HepG2 (cell line): ENCODE data around the gene SLC25A47. TPM values are rescaled to one million over a fixed set of nuclear protein-coding genes. Genes with fewer than 3 reads are reported as not detected.

ENCODE experiments used
- ATAC-seq: fragments of 200-7000 bp; cut with Tn5 transposase; 3 replicates; pipeline ENCODE4 v1.9.1; 2020; ENCODE audit warnings: mild to moderate bottlenecking, moderate library complexity
- BruUV-seq: library from RNA; stranded (reverse); fragments of 400-500 nt; replicated peaks from 2 replicates; lab custom pipeline; 2021; lab: Mats Ljungman, UMichigan
- CTCF ChIA-PET: fragments of 300-600 bp; formaldehyde crosslinking; extraction: SDS; loops from one replicate; lab custom pipeline; 2021; ENCODE audit warnings: low total read pairs, inconsistent platforms, low intra/inter-chr PET ratio; lab: Yijun Ruan, JAX
- POLR2A ChIA-PET: fragments of 350-600 bp; sonication (Branson Sonifier 250); formaldehyde crosslinking; loops from one replicate; lab custom pipeline; 2020; ENCODE audit warnings: antibody characterized with exemption, inconsistent platforms; lab: Yijun Ruan, JAX
- DNase-seq: peaks from one replicate; pipeline ENCODE4 v3.0.0-alpha.2; 2015; ENCODE audit warnings: low spot score
- FAIRE-seq: peaks from 3 replicates; lab custom pipeline; 2011; peaks lifted over from hg19 to GRCh38; lab: Jason Lieb, UNC
- H2AFZ ChIP-seq: one replicate; pipeline ENCODE4 v1.6.1; 2011; ENCODE audit warnings: low read length, inconsistent platforms
- H3K27ac ChIP-seq: fragments of 300-600 bp; 3 replicates; pipeline ENCODE4 v1.8.0; 2011; ENCODE audit warnings: mixed run types, mild to moderate bottlenecking, mixed read lengths, low read length, inconsistent platforms; ENCODE audit not compliant: insufficient read depth; ENCODE audit errors: extremely low read length
- H3K27me3 ChIP-seq, 2 experiments: fragments of 200-600 bp in 1 of 2; 2 replicates in 1 of 2; 3 replicates in 1 of 2; pipeline versions ENCODE4 v1.6.0 to v1.8.0; 2011; ENCODE audit warnings: low read length in 2 of 2, mild to moderate bottlenecking in 2 of 2, moderate library complexity in 2 of 2, inconsistent platforms in 1 of 2; ENCODE audit not compliant: insufficient read depth in 2 of 2, control insufficient read depth in 1 of 2
- H3K36me3 ChIP-seq, 2 experiments: fragments of 200-600 bp in 1 of 2; replicated peaks in 1 of 2; 2 replicates in 1 of 2; 3 replicates in 1 of 2; pipeline versions ENCODE4 v1.5.1 to v1.8.0; 2011; ENCODE audit warnings: low read length in 2 of 2, inconsistent platforms in 1 of 2; ENCODE audit not compliant: insufficient read depth in 2 of 2, control insufficient read depth in 1 of 2
- H3K4me1 ChIP-seq: 2 replicates; pipeline ENCODE4 v1.5.1; 2012; ENCODE audit warnings: low read length, inconsistent platforms; ENCODE audit not compliant: insufficient read depth
- H3K4me2 ChIP-seq: 2 replicates; pipeline ENCODE4 v1.6.0; 2011; ENCODE audit warnings: low read depth, low read length, inconsistent platforms
- H3K4me3 ChIP-seq, 3 experiments: fragments of 200-600 bp in 1 of 3; sonication (generic), shearing (Covaris generic) in 1 of 3; replicated peaks in 1 of 3; 2 replicates each; pipeline ENCODE4 v1.5.1; 2011 to 2016; ENCODE audit warnings: low read length in 3 of 3, inconsistent platforms in 2 of 3, low read depth in 2 of 3, mild to moderate bottlenecking in 2 of 3, control low read depth in 1 of 3, mixed read lengths in 1 of 3; ENCODE audit not compliant: insufficient read depth in 1 of 3
- H3K79me2 ChIP-seq: one replicate; pipeline ENCODE4 v1.6.1; 2011; ENCODE audit warnings: low read length, inconsistent platforms; ENCODE audit not compliant: insufficient read depth
- H3K9ac ChIP-seq: 2 replicates; pipeline ENCODE4 v1.6.0; 2011; ENCODE audit warnings: mild to moderate bottlenecking, low read depth, low read length, inconsistent platforms; ENCODE audit not compliant: insufficient read depth
- H3K9me3 ChIP-seq: 2 replicates; pipeline ENCODE4 v1.5.1; 2012; ENCODE audit warnings: mild to moderate bottlenecking, low read length
- H4K20me1 ChIP-seq: 2 replicates; pipeline ENCODE4 v1.6.0; 2011; ENCODE audit warnings: inconsistent platforms, mild to moderate bottlenecking, low read length, moderate library complexity; ENCODE audit not compliant: insufficient read depth
- FLYWCH1 ChIP-seq: sonication (generic); formaldehyde crosslinking; IDR thresholded peaks from 2 replicates; pipeline ENCODE4 v1.8.1; 2023; ENCODE audit warnings: mild to moderate bottlenecking, missing genetic modification reagents
- HNRNPUL1 ChIP-seq: fragments of 200-400 bp; formaldehyde crosslinking; IDR thresholded peaks from 2 replicates; pipeline ENCODE4 v1.6.1; 2017; ENCODE audit warnings: low read depth, mild to moderate bottlenecking, low read length, moderate library complexity
- MEF2D ChIP-seq: sonication (generic); formaldehyde crosslinking; IDR thresholded peaks from 2 replicates; pipeline ENCODE4 v1.5.1; 2020; ENCODE audit warnings: mild to moderate bottlenecking, missing genetic modification reagents
- MXD4 ChIP-seq: IDR thresholded peaks from 2 replicates; pipeline ENCODE4 v1.6.1; 2016; ENCODE audit warnings: mild to moderate bottlenecking, missing biosample characterization, missing genetic modification reagents
- TBX3 ChIP-seq: fragments of 450-650 bp; IDR thresholded peaks from 2 replicates; pipeline ENCODE4 v1.6.1; 2017; ENCODE audit warnings: antibody characterized with exemption, mild to moderate bottlenecking, inconsistent platforms, borderline replicate concordance
- ZNF335 ChIP-seq: sonication (generic); formaldehyde crosslinking; IDR thresholded peaks from 2 replicates; pipeline ENCODE4 v1.4.0; 2020; ENCODE audit warnings: missing genetic modification reagents
- WGBS: methylation state at CpG from one replicate; pipeline ENCODE4 v1.1.6; 2017; ENCODE audit warnings: low lambda C conversion rate; 5-methylcytosine and 5-hydroxymethylcytosine counted together
- in situ Hi-C: cut with HindIII; loops from 2 replicates; pipeline ENCODE4 v1.10.0; 2017; ENCODE audit warnings: low pct_unique_long_range_greater_than_20kb; ENCODE audit not compliant: extremely low pct_ligation_motif_present
- intact Hi-C: fragments of 100-400 bp; cut with micrococcal nuclease; formaldehyde crosslinking; loops from one replicate; pipeline ENCODE4 v1.10.0; 2022; ENCODE audit not compliant: unreplicated experiment
- polyA plus RNA-seq, 8 experiments: library from polyadenylated mRNA; depleted of rRNA in 3 of 8; stranded (reverse) in 7 of 8; unstranded in 1 of 8; fragments of >200 nt; fragmentation: Illumina TruSeq in 4 of 8; extraction: Trizol in 4 of 8; gene quantifications; 2 replicates each; pipeline versions ENCODE4 v1.2.1 to v1.2.3, GENCODE V29; 2011 to 2016; ENCODE audit warnings: low read depth in 4 of 8, missing spikeins in 1 of 8, mixed read lengths in 1 of 8; ENCODE audit not compliant: insufficient read depth in 1 of 8
- total RNA-seq, 5 experiments: library from RNA; depleted of rRNA; stranded (reverse); fragments of >200 nt; fragmentation: Illumina TruSeq; extraction: Trizol; gene quantifications; 2 replicates each; pipeline ENCODE4 v1.2.3, GENCODE V29; 2016; ENCODE audit warnings: low read depth in 1 of 5
- TF ChIP-seq, protein P1 (sequence below): sonication (generic); formaldehyde crosslinking; IDR thresholded peaks from 2 replicates; pipeline ENCODE4 v1.5.1; 2020; ENCODE audit warnings: mild to moderate bottlenecking, missing genetic modification reagents, moderate library complexity
- TF ChIP-seq, protein P2 (sequence below): sonication (generic); formaldehyde crosslinking; IDR thresholded peaks from 2 replicates; pipeline ENCODE4 v1.5.1; 2020; ENCODE audit warnings: missing genetic modification reagents, mild to moderate bottlenecking, borderline replicate concordance
- TF ChIP-seq, protein P3 (sequence below), 2 experiments: fragments of 450-650 bp in 1 of 2; sonication (generic) in 1 of 2; formaldehyde crosslinking in 1 of 2; IDR thresholded peaks; 2 replicates each; pipeline versions ENCODE4 v1.6.1 to v1.8.0; 2016 to 2022; ENCODE audit warnings: antibody characterized with exemption in 1 of 2, mild to moderate bottlenecking in 1 of 2, missing genetic modification reagents in 1 of 2
- TF ChIP-seq, protein P4 (sequence below): IDR thresholded peaks from 2 replicates; pipeline ENCODE4 v1.6.1; 2018; ENCODE audit warnings: missing genetic modification reagents

Gene SLC25A47
- total and polyA plus RNA-seq, 2 of the 13 experiments (the other 11 are each of a cell fraction or from before 2014, with no cell fraction given), result 1.0 to 1.7 TPM

DNA sequence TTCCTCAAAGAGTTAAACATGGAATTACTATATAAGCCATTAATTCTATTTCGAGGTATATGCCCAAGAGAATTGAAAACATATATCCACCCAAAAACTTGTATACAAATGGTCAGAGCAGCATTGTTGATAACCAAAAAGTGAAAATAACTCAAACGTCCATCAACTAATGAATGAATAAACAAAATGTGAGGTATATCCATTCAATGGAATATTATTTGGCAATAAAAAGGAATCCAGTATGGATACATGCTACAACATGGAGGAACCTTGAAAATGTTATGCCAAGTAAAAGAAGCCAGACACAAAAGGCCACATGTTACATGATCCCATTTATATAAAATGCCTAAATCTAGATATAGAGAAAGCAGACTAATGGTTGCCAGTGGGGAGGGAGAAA lies 36.0 kb downstream of the SLC25A47 start:
- ChIA-PET CTCF (no interaction called here), POLR2A (no interaction called here)
- in situ Hi-C loops, result no loop called here
- no peak for DNase-seq
- Histone ChIP-seq H3K9me3 (no peaks in the 10 kb centered on the region), H3K27ac (no peak overlapping the region), H2AFZ (no peak overlapping the region), H3K36me3 (peaks cover 11 to 56% of the 10 kb centered on the region in 2 experiments), H3K9ac (no peak overlapping the region), H3K4me2 (no peak overlapping the region), H3K4me3 (no peak overlapping the region), H3K79me2 (no peaks in the 10 kb centered on the region), H3K27me3 (no peaks in the 10 kb centered on the region), H4K20me1 (no peaks in the 10 kb centered on the region), H3K4me1 (no peaks in the 10 kb centered on the region)
- BruUV-seq, result no TSS peak
- intact Hi-C loops, result no loop called here
- no peak for FAIRE-seq
- no peak for ATAC-seq
- 93% methylated on average over 2 of the region's 2 CpGs for WGBS
- TF ChIP-seq TBX3 (no peak), MEF2D (no peak), ZNF335 (CRISPR knock-in tag) (no peak), HNRNPUL1 (no peak), FLYWCH1 (CRISPR knock-in tag) (no peak), MXD4 (CRISPR knock-in tag) (no peak)
- TF ChIP-seq, protein P1, sequence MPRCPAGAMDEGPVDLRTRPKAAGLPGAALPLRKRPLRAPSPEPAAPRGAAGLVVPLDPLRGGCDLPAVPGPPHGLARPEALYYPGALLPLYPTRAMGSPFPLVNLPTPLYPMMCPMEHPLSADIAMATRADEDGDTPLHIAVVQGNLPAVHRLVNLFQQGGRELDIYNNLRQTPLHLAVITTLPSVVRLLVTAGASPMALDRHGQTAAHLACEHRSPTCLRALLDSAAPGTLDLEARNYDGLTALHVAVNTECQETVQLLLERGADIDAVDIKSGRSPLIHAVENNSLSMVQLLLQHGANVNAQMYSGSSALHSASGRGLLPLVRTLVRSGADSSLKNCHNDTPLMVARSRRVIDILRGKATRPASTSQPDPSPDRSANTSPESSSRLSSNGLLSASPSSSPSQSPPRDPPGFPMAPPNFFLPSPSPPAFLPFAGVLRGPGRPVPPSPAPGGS (CRISPR knock-in tag), result no peak
- TF ChIP-seq, protein P2, sequence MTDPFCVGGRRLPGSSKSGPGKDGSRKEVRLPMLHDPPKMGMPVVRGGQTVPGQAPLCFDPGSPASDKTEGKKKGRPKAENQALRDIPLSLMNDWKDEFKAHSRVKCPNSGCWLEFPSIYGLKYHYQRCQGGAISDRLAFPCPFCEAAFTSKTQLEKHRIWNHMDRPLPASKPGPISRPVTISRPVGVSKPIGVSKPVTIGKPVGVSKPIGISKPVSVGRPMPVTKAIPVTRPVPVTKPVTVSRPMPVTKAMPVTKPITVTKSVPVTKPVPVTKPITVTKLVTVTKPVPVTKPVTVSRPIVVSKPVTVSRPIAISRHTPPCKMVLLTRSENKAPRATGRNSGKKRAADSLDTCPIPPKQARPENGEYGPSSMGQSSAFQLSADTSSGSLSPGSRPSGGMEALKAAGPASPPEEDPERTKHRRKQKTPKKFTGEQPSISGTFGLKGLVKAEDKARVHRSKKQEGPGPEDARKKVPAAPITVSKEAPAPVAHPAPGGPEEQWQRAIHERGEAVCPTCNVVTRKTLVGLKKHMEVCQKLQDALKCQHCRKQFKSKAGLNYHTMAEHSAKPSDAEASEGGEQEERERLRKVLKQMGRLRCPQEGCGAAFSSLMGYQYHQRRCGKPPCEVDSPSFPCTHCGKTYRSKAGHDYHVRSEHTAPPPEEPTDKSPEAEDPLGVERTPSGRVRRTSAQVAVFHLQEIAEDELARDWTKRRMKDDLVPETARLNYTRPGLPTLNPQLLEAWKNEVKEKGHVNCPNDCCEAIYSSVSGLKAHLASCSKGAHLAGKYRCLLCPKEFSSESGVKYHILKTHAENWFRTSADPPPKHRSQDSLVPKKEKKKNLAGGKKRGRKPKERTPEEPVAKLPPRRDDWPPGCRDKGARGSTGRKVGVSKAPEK (CRISPR knock-in tag), result no peak
- TF ChIP-seq, protein P3, sequence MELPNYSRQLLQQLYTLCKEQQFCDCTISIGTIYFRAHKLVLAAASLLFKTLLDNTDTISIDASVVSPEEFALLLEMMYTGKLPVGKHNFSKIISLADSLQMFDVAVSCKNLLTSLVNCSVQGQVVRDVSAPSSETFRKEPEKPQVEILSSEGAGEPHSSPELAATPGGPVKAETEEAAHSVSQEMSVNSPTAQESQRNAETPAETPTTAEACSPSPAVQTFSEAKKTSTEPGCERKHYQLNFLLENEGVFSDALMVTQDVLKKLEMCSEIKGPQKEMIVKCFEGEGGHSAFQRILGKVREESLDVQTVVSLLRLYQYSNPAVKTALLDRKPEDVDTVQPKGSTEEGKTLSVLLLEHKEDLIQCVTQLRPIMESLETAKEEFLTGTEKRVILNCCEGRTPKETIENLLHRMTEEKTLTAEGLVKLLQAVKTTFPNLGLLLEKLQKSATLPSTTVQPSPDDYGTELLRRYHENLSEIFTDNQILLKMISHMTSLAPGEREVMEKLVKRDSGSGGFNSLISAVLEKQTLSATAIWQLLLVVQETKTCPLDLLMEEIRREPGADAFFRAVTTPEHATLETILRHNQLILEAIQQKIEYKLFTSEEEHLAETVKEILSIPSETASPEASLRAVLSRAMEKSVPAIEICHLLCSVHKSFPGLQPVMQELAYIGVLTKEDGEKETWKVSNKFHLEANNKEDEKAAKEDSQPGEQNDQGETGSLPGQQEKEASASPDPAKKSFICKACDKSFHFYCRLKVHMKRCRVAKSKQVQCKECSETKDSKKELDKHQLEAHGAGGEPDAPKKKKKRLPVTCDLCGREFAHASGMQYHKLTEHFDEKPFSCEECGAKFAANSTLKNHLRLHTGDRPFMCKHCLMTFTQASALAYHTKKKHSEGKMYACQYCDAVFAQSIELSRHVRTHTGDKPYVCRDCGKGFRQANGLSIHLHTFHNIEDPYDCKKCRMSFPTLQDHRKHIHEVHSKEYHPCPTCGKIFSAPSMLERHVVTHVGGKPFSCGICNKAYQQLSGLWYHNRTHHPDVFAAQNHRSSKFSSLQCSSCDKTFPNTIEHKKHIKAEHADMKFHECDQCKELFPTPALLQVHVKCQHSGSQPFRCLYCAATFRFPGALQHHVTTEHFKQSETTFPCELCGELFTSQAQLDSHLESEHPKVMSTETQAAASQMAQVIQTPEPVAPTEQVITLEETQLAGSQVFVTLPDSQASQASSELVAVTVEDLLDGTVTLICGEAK (IDR thresholded peaks at IDR 0.05), result no peak
- TF ChIP-seq, protein P3 (CRISPR knock-in tag; IDR thresholded peaks at IDR 0.05), result no peak
- TF ChIP-seq, protein P4, sequence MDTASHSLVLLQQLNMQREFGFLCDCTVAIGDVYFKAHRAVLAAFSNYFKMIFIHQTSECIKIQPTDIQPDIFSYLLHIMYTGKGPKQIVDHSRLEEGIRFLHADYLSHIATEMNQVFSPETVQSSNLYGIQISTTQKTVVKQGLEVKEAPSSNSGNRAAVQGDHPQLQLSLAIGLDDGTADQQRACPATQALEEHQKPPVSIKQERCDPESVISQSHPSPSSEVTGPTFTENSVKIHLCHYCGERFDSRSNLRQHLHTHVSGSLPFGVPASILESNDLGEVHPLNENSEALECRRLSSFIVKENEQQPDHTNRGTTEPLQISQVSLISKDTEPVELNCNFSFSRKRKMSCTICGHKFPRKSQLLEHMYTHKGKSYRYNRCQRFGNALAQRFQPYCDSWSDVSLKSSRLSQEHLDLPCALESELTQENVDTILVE, result no peak
